NOMO-1 (cell line): Measurements from ENCODE around the gene DPT.

ENCODE experiments used
- DNase-seq, 2 experiments: peaks; one replicate each; lab custom pipeline; 2025; ENCODE audit not compliant: unreplicated experiment in 2 of 2; lab: John Stamatoyannopoulos, UW

The DPT gene

GRCh38 chr1:168706391-168706992 is 22.5 kb downstream of the DPT start:
- no peak for DNase-seq

- no peak for DNase-seq
These were observed 28.3 kb downstream of the DPT start for GRCh38 chr1:168700575-168701268.

- DNase-seq, result no peak
These were observed 30.6 kb downstream of the DPT start for GRCh38 chr1:168698453-168698852.

- no peak for DNase-seq
These were observed 31.5 kb downstream of the DPT start for GRCh38 chr1:168697356-168698126.

GRCh38 chr1:168696125-168696760 is 32.8 kb downstream of the DPT start:
- DNase-seq, result no peak

GRCh38 chr1:168693872-168694238 is 35.2 kb downstream of the DPT start:
- DNase-seq, result no peak

GRCh38 chr1:168693197-168693871 is 35.7 kb downstream of the DPT start:
- DNase-seq, result no peak

GRCh38 chr1:168692472-168692871 is 36.5 kb downstream of the DPT start:
- no peak for DNase-seq

GRCh38 chr1:168691541-168691940 is 37.5 kb downstream of the DPT start:
- DNase-seq, result no peak

GRCh38 chr1:168689726-168690602 is 39.0 kb downstream of the DPT start:
- DNase-seq, result no peak

GRCh38 chr1:168689327-168689657 is 39.7 kb downstream of the DPT start:
- DNase-seq, result no peak

GRCh38 chr1:168688644-168689326 is 40.2 kb downstream of the DPT start:
- no peak for DNase-seq

GRCh38 chr1:168687816-168688215 is 41.2 kb downstream of the DPT start:
- no peak for DNase-seq

GRCh38 chr1:168686666-168687065 is 42.3 kb downstream of the DPT start:
- no peak for DNase-seq

GRCh38 chr1:168683871-168684270 is 45.1 kb downstream of the DPT start:
- DNase-seq, result no peak

- DNase-seq, result no peak
These were observed 52.1 kb downstream of the DPT start for GRCh38 chr1:168676861-168677260.

GRCh38 chr1:168676029-168676812 is 52.8 kb downstream of the DPT start:
- no peak for DNase-seq

GRCh38 chr1:168673974-168674683 is 54.9 kb downstream of the DPT start:
- DNase-seq, result no peak
